NCI-H69 (cell line): ENCODE results near the gene CLMN.
"Not testable (repeated sequence)": the region's sequence is repeated elsewhere in the genome, so short reads cannot be mapped to it uniquely, and the experiment has no call there.

Experiments
- DNase-seq: peaks from one replicate; lab custom pipeline; 2025; lab: John Stamatoyannopoulos, UW

The CLMN gene

GRCh38 chr14:95163132-95163531 lies 156.6 kb downstream of the CLMN start:
- DNase-seq = no peak

- no peak for DNase-seq
Measured at GRCh38 chr14:95162641-95163040, 157.1 kb downstream of the CLMN start.

GRCh38 chr14:95157327-95158189 lies 162.2 kb downstream of the CLMN start, which contains the start of gene DICER1:
Gene DICER1 (minus strand): TSS chr14:95157529. CDS start chr14:95133458, 24,071 bp downstream.
- DNase-seq = peak; percentile 98

- DNase-seq = no peak
Measured at GRCh38 chr14:95157048-95157326, 162.7 kb downstream of the CLMN start.

- peak; percentile 76 for DNase-seq
Measured at GRCh38 chr14:95156161-95157047, 163.3 kb downstream of the CLMN start.

GRCh38 chr14:95155045-95155444 lies 164.7 kb downstream of the CLMN start:
- DNase-seq = no peak

- DNase-seq = no peak
Measured at GRCh38 chr14:95153866-95154265, 165.8 kb downstream of the CLMN start.

GRCh38 chr14:95151561-95151960 lies 168.1 kb downstream of the CLMN start:
- DNase-seq = no peak

GRCh38 chr14:95150910-95151309 lies 168.8 kb downstream of the CLMN start:
- DNase-seq = no peak

- no peak for DNase-seq
Measured at GRCh38 chr14:95149441-95149840, 170.3 kb downstream of the CLMN start.

GRCh38 chr14:95147597-95147996 lies 172.1 kb downstream of the CLMN start:
- no peak for DNase-seq

- no peak for DNase-seq
Measured at GRCh38 chr14:95146079-95146771, 173.5 kb downstream of the CLMN start.

GRCh38 chr14:95144849-95145248 lies 174.9 kb downstream of the CLMN start:
- DNase-seq = no peak

- DNase-seq = no peak
Measured at GRCh38 chr14:95143808-95144620, 175.7 kb downstream of the CLMN start.

GRCh38 chr14:95142208-95142607 lies 177.5 kb downstream of the CLMN start:
- no peak for DNase-seq

GRCh38 chr14:95141684-95142083 lies 178.0 kb downstream of the CLMN start:
- no peak for DNase-seq

- no peak for DNase-seq
Measured at GRCh38 chr14:95140060-95140858, 179.4 kb downstream of the CLMN start.

GRCh38 chr14:95138876-95139275 lies 180.8 kb downstream of the CLMN start:
- no peak for DNase-seq

GRCh38 chr14:95138455-95138854 lies 181.3 kb downstream of the CLMN start:
- DNase-seq = not testable (repeated sequence)

GRCh38 chr14:95137804-95138167 lies 181.9 kb downstream of the CLMN start:
- DNase-seq = peak; percentile 36
